Activated CD4-positive, alpha-beta T cell treated with anti-CD3 and anti-CD28 coated beads, Interleukin-2, amount 10 ng/mL, durations not matched to agents 7 days and 5 days (primary cell): Measurements from ENCODE around the gene FCGR3B. TPM values are rescaled to one million over a fixed set of nuclear protein-coding genes. Genes with fewer than 3 reads are reported as not detected.
"Not testable (repeated sequence)": the region's sequence is repeated elsewhere in the genome, so short reads cannot be mapped to it uniquely, and the experiment has no call there.

ENCODE experiments used
- CTCF ChIA-PET: fragments of 350-600 bp; sonication (Branson Sonifier 250); formaldehyde crosslinking; loops from one replicate; lab custom pipeline; 2021; ENCODE audit warnings: antibody characterized with exemption; lab: Charles Lee
- POLR2A ChIA-PET: fragments of 350-600 bp; sonication (Branson Sonifier 250); formaldehyde crosslinking; loops from one replicate; lab custom pipeline; 2021; ENCODE audit warnings: antibody characterized with exemption; lab: Charles Lee
- DNase-seq: peaks from one replicate; pipeline ENCODE4 v3.0.0-alpha.2; 2020
- H3K27ac Mint-ChIP-seq: one replicate; pipeline ENCODE4 v1.8.0; 2021; ENCODE audit warnings: mild to moderate bottlenecking, moderate library complexity, mixed read lengths
- H3K27me3 Mint-ChIP-seq: one replicate; pipeline ENCODE4 v1.8.0; 2021; ENCODE audit warnings: mixed read lengths
- H3K36me3 Mint-ChIP-seq: one replicate; pipeline ENCODE4 v1.8.0; 2021; ENCODE audit warnings: low read depth, mixed read lengths
- H3K4me1 Mint-ChIP-seq: one replicate; pipeline ENCODE4 v1.8.0; 2021; ENCODE audit warnings: mixed read lengths
- H3K4me3 Mint-ChIP-seq: one replicate; pipeline ENCODE4 v1.8.0; 2021; ENCODE audit warnings: mild to moderate bottlenecking, moderate library complexity, mixed read lengths
- H3K9me3 Mint-ChIP-seq: one replicate; pipeline ENCODE4 v1.8.0; 2021; ENCODE audit warnings: mixed read lengths
- total RNA-seq, 2 experiments: library from RNA; stranded (reverse); gene quantifications; one replicate each; pipeline ENCODE4 v1.2.3, GENCODE V29; 2021

Gene FCGR3B
- total RNA-seq: not detected

GRCh38 chr1:161631076-161631475 is at the start of gene FCGR3B:
TSS of gene FCGR3B (minus strand) at chr1:161631176. CDS start at chr1:161631094, 82 bp downstream.
- no peak within 1 kb of the TSS for H3K27ac Mint-ChIP-seq
- CTCF ChIA-PET: no interaction called here
- DNase-seq: no peak
- H3K4me1 Mint-ChIP-seq: peaks cover 7% of the 10 kb centered on the region
- no peaks in the 10 kb centered on the region for H3K36me3 Mint-ChIP-seq
- POLR2A ChIA-PET: no interaction called here
- no peaks in the 10 kb centered on the region for H3K9me3 Mint-ChIP-seq
- H3K27me3 Mint-ChIP-seq: no peaks in the 10 kb centered on the region
- H3K4me3 Mint-ChIP-seq: no peak within 1 kb of the TSS

DNA sequence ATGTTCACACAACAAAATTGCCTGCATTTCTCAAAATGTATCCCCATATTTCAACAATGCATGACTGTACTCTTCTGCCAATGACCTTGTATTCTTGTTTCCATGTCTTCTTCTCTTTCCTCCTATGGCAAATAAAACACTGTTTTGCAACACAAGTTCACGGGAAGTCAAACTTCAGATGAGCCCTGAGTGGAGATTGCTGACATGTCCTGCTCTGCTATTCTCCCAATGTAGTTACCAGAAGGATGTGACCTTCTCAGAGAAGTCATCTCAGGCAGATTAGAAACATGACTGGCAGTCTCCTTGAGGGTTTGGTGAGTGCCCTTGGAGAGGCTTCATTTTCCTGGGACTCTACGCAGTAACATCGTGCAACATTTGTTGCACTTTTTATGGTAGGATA is 47.5 kb upstream of the FCGR3B start:
- Mint-ChIP-seq H3K4me1 (no peaks in the 10 kb centered on the region), H3K9me3 (no peaks in the 10 kb centered on the region), H3K27me3 (peaks cover 23% of the 10 kb centered on the region), H3K4me3 (no peak overlapping the region), H3K27ac (no peak overlapping the region), H3K36me3 (no peaks in the 10 kb centered on the region)
- CTCF ChIA-PET: no interaction called here
- no peak for DNase-seq
- POLR2A ChIA-PET: no interaction called here

DNA sequence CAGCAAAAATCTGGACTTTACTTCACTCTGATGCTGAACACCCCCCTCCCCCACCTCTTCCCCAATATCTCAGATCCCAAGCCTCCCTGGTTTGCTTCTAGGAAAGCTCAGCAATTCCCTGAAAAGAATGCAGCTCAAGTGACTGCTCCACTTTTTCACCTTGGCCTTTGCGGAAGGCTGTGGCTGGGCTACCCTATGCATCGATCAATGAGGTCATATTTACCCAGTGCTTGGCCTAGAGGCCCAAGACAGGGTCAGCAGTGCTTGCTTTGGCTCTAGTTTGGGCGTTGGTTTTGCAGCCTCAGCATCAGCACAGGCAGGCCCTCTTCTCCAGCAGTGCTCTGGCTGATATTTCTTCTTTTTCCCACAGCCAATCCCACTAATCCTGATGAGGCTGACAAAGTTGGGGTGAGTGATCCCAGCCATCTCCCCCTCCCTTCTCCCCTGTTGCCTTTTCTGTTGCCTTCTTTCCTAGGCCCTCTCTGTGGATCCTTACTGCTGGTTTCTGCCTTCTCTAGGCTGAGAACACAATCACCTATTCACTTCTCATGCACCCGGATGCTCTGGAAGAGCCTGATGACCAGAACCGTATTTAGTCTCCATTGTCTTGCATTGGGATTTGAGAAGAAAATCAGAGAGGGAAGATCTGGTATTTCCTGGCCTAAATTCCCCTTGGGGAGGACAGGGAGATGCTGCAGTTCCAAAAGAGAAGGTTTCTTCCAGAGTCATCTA is 46.1 kb upstream of the FCGR3B start:
- no peak overlapping the region for H3K27ac Mint-ChIP-seq
- no peak overlapping the region for H3K4me3 Mint-ChIP-seq
- ChIA-PET POLR2A (no interaction called here), CTCF (interaction anchor here (1.0 kb wide), 1 partner anchor 53 kb away, joined by 3 read pairs; no protein-coding TSS in a partner anchor)
- H3K27me3 Mint-ChIP-seq: peaks cover 13% of the 10 kb centered on the region
- H3K4me1 Mint-ChIP-seq: no peaks in the 10 kb centered on the region
- no peaks in the 10 kb centered on the region for H3K36me3 Mint-ChIP-seq
- no peaks in the 10 kb centered on the region for H3K9me3 Mint-ChIP-seq
- no peak for DNase-seq

DNA sequence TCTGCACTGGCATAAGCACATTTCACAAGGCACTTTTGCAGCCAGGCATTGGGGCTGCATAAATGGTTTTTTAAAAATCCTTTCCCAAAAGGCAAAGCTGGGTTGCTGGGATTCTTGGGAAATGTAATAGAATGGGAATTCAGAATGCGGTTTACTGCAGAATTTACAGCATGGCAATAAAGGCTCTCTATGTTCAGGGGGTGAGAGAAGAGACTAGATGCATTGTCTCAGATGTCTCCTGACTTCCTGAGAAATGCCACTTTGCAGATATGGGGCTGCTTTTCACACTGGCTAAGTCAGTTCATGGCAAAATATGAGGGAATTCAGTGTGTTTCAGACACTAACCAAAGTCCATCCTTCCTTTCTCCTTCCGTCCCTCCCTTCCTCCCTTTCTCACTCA is 45.5 kb upstream of the FCGR3B start:
- no peaks in the 10 kb centered on the region for H3K36me3 Mint-ChIP-seq
- ChIA-PET POLR2A (no interaction called here), CTCF (interaction anchor here (1.0 kb wide), 1 partner anchor 54 kb away, joined by 3 read pairs; no protein-coding TSS in a partner anchor)
- H3K27ac Mint-ChIP-seq: no peak overlapping the region
- H3K27me3 Mint-ChIP-seq: peaks cover 8% of the 10 kb centered on the region
- no peaks in the 10 kb centered on the region for H3K4me1 Mint-ChIP-seq
- no peaks in the 10 kb centered on the region for H3K9me3 Mint-ChIP-seq
- no peak overlapping the region for H3K4me3 Mint-ChIP-seq
- no peak for DNase-seq

DNA sequence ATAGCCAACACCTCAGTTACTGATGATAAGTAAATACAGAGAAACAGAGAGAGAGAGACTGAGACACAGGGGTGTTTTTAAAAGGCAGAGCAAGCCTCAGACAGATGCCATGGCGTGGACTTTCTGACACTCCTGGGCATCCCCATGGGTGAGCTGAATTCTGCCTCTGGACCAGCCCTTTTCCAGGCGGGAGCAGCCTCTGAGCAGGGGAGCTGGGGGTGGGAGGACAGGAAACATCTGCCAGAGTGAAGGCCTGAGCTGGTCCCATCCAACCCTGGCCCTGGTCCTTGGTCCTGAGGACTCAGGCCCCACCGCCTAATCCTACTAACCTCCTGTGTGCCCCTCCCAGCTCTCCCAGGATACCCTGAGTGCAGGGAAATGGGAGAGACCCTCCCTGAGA is 43.9 kb upstream of the FCGR3B start:
- H3K4me1 Mint-ChIP-seq, POLR2A ChIA-PET, H3K27me3 Mint-ChIP-seq, H3K4me3 Mint-ChIP-seq, CTCF ChIA-PET, H3K9me3 Mint-ChIP-seq, H3K36me3 Mint-ChIP-seq, DNase-seq, H3K27ac Mint-ChIP-seq: not testable (repeated sequence)

DNA sequence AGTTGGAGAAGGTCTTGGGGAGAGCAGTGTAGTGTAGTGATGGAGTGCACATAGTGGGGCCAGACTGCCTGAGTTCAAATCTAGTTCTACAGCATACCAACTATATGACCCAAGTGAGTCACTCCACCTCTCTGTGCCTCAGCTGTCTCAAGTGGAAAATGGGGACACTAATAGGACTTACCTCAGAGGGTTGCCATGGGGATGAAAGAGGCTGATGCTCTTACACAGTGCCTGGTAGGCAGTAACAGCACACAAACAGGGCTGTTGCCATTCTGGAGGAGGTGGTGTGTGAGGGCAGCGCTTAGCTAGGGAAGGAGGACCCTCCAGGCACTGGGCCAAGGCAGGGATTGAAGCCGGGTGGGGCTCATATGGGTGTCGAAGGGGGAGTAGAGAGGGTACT is 43.5 kb upstream of the FCGR3B start:
- H3K27me3 Mint-ChIP-seq, H3K36me3 Mint-ChIP-seq, POLR2A ChIA-PET, DNase-seq, H3K4me1 Mint-ChIP-seq, H3K27ac Mint-ChIP-seq, CTCF ChIA-PET, H3K4me3 Mint-ChIP-seq, H3K9me3 Mint-ChIP-seq: not testable (repeated sequence)

DNA sequence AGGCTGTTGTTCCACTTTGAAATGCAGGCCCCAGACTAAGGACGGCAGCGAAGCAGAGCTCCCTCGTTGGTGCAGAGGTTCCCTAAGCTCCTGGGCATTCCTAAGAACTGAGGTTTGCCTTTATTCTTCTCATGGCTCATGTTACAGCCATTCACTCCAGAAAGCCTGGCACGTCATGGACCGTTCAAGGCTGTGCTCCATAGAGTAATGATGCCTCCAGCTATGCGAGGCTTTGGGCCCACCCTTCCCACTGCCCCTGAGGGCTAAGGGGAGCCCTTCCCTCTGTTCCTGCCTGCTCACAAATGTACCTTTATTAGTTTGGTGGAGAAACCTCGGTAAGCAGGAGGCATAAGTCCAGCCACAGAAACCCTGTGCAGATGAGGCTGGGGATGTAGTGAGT is 42.5 kb upstream of the FCGR3B start:
- DNase-seq, H3K4me3 Mint-ChIP-seq, CTCF ChIA-PET, H3K9me3 Mint-ChIP-seq, POLR2A ChIA-PET, H3K27ac Mint-ChIP-seq, H3K36me3 Mint-ChIP-seq, H3K27me3 Mint-ChIP-seq, H3K4me1 Mint-ChIP-seq: not testable (repeated sequence)

GRCh38 chr1:161671045-161672020 is 40.4 kb upstream of the FCGR3B start:
- H3K27ac Mint-ChIP-seq, H3K27me3 Mint-ChIP-seq, H3K4me3 Mint-ChIP-seq, H3K36me3 Mint-ChIP-seq, CTCF ChIA-PET, POLR2A ChIA-PET, H3K9me3 Mint-ChIP-seq, H3K4me1 Mint-ChIP-seq, DNase-seq: not testable (repeated sequence)

DNA sequence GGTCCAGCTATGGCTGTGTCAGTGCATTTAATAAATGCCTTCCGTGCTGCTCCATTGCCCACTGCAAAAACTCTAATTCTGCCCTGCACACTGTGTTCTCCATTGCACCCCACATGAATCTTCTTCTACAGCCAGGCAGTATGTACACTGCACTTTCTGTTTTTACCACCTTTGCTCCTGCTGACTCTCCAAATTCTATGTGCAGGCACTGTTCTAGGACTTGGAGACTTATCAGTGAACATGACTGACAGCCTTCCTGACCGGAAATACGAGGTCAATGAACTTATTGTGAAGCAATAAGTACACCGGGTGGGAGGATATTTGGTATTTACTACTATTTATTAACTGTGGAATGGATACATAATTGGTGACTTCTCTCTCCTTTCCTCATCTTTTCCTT is 33.7 kb upstream of the FCGR3B start:
- CTCF ChIA-PET, H3K9me3 Mint-ChIP-seq, H3K27ac Mint-ChIP-seq, H3K4me3 Mint-ChIP-seq, H3K36me3 Mint-ChIP-seq, POLR2A ChIA-PET, DNase-seq, H3K4me1 Mint-ChIP-seq, H3K27me3 Mint-ChIP-seq: not testable (repeated sequence)

- POLR2A ChIA-PET, DNase-seq, H3K36me3 Mint-ChIP-seq, H3K27ac Mint-ChIP-seq, H3K4me3 Mint-ChIP-seq, H3K4me1 Mint-ChIP-seq, H3K9me3 Mint-ChIP-seq, H3K27me3 Mint-ChIP-seq, CTCF ChIA-PET: not testable (repeated sequence)
Measured at GRCh38 chr1:161663569-161663968, 32.6 kb upstream of the FCGR3B start.

GRCh38 chr1:161662684-161663339 is 31.8 kb upstream of the FCGR3B start, which contains the start of gene FCGR2B:
TSS of gene FCGR2B (plus strand) at chr1:161663143. CDS start at chr1:161663242, 99 bp downstream.
- H3K4me1 Mint-ChIP-seq, CTCF ChIA-PET, H3K27ac Mint-ChIP-seq, H3K27me3 Mint-ChIP-seq, H3K9me3 Mint-ChIP-seq, POLR2A ChIA-PET, DNase-seq, H3K36me3 Mint-ChIP-seq, H3K4me3 Mint-ChIP-seq: not testable (repeated sequence)

DNA sequence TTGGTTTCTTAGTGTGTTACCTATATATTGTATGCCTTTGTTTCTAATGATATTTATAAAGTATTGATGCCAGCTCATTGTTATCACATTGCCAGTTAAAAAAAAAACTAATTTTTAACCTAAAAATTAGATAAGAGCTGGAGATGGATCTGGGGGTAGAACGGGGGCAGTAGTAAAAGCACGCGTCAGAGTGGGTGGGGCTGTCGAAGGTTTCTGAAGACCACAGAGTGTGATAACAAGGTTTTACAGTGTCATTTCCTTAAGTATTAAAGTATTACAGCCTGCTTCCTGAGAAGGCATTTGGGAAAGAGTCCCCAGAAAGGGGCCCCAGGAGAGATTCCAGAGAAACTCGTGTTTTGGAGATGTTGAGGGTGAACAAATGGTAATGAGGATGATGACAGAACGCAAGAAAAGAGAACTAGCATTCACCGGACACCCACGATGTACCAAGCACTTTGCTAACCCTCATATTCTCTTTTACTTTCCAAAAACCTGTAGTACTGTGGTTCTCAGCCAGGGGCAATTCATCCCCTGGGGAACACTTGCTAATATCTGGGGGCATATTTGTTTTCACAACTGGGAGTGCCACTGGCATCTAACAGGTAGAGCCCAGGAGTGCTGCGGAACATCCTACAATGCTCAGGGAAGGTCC is 30.8 kb upstream of the FCGR3B start:
- CTCF ChIA-PET, H3K27ac Mint-ChIP-seq, H3K27me3 Mint-ChIP-seq, H3K4me3 Mint-ChIP-seq, H3K9me3 Mint-ChIP-seq, H3K36me3 Mint-ChIP-seq, POLR2A ChIA-PET, H3K4me1 Mint-ChIP-seq, DNase-seq: not testable (repeated sequence)
